Endothelial cell of umbilical vein (primary cell): ENCODE measurements around the gene FAM83F.

ENCODE experiments used
- EZH2 ChIP-seq: IDR thresholded peaks from 2 replicates; pipeline ENCODE4 v1.6.1; 2012; ENCODE audit warnings: borderline replicate concordance, low read depth, mild to moderate bottlenecking, moderate library complexity, low read length, inconsistent platforms; ENCODE audit not compliant: severe bottlenecking
- GATA2 ChIP-seq: IDR thresholded peaks from 2 replicates; pipeline ENCODE4 v1.7.0; 2011; ENCODE audit warnings: low read depth, mild to moderate bottlenecking, moderate library complexity, mixed read lengths, low read length; ENCODE audit not compliant: insufficient read length, insufficient read depth
- TF ChIP-seq, protein P1 (sequence below), 2 donors: IDR thresholded peaks; 1 replicate in 1 of 2; 2 replicates in 1 of 2; pipeline ENCODE4 v1.5.1; 2011; ENCODE audit warnings: low read length in 2 of 2, mild to moderate bottlenecking in 2 of 2, moderate library complexity in 2 of 2, control low read depth in 1 of 2, inconsistent platforms in 1 of 2, low read depth in 1 of 2; ENCODE audit not compliant: insufficient read depth in 1 of 2; ENCODE audit errors: extremely low read depth in 1 of 2

DNA sequence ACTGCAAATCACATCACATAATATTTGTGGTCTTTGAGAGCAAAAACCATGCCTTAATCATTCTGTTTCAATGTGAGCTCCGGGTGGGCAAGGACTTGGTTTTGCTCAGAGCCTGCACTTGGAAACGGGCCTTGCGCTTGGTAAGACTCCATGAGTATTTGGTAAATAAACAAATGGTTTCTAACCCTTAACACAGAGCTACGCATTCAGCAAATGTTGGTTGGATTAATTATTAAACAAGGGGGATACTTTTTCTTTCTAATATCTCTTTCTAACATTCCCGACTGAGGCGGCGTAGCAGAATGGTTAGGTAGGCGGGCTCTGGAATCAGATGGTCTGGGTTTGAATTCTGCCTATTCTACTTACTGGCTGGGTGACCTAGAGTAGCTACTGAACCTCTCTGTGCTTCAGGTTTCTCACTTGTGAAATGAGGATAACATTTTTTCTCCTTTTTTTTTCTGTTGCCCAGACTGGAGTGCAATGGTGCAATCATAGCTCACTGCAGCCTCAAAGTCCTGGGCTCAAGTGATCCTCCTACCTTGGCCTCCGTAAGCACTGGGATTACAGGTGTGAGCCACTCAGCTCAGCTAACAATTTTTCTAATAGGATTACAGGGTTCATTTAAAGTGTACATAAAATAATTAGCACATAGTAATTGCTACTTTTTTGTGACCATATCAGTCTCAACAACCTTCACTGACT lies 3.4 kb upstream of the FAM83F start:
- TF ChIP-seq GATA2 = no peak
- no peak for TF ChIP-seq EZH2
- TF ChIP-seq, protein P1, sequence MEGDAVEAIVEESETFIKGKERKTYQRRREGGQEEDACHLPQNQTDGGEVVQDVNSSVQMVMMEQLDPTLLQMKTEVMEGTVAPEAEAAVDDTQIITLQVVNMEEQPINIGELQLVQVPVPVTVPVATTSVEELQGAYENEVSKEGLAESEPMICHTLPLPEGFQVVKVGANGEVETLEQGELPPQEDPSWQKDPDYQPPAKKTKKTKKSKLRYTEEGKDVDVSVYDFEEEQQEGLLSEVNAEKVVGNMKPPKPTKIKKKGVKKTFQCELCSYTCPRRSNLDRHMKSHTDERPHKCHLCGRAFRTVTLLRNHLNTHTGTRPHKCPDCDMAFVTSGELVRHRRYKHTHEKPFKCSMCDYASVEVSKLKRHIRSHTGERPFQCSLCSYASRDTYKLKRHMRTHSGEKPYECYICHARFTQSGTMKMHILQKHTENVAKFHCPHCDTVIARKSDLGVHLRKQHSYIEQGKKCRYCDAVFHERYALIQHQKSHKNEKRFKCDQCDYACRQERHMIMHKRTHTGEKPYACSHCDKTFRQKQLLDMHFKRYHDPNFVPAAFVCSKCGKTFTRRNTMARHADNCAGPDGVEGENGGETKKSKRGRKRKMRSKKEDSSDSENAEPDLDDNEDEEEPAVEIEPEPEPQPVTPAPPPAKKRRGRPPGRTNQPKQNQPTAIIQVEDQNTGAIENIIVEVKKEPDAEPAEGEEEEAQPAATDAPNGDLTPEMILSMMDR (IDR thresholded peaks at IDR 0.05; ENCODE audit: extremely low read depth in 1 of 2, insufficient read depth in 1 of 2, low read depth in 1 of 2, low read length in 2 of 2) = no peak
